ENCODE results near the gene ZNF563. TPM values are rescaled to one million over a fixed set of nuclear protein-coding genes. Genes with fewer than 3 reads are reported as not detected.

Gene ZNF563
- total RNA-seq, 1 donor from 2014 or later: 1.5 TPM

DNA sequence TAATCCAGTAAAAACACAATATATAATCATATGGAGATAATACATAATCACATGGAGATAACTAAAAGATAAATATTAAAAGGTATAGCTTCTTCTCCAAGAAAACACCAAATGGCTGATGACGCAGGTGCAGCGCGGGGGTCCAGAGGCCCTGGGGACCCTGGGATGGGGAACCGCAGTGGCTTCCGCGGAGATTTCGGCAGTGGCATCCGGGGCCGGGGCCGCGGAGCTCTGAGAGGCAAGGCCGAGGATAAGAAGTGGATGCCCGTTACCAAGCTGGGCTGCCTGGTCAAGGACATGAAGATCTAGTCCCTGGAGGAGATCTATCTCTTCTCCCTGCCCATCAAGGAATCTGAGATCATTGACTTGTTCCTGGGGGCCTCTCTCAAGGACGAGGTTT is 49.2 kb downstream of the ZNF563 start:
- Histone ChIP-seq H3K27me3 (no peaks in the 10 kb centered on the region), H3K36me3 (no peaks in the 10 kb centered on the region), H3K4me1 (peaks cover 25% of the 10 kb centered on the region), H3K4me3 (no peak overlapping the region), H3K27ac (no peak overlapping the region), H3K9me3 (no peaks in the 10 kb centered on the region)
- no peak for DNase-seq (ENCODE audit: extremely low spot score in 2 of 2)
- intact Hi-C loops (cut with DNase I): no loop called here
- TF ChIP-seq POLR2A (IDR thresholded peaks at IDR 0.05): no peak
- TF ChIP-seq, protein P1, sequence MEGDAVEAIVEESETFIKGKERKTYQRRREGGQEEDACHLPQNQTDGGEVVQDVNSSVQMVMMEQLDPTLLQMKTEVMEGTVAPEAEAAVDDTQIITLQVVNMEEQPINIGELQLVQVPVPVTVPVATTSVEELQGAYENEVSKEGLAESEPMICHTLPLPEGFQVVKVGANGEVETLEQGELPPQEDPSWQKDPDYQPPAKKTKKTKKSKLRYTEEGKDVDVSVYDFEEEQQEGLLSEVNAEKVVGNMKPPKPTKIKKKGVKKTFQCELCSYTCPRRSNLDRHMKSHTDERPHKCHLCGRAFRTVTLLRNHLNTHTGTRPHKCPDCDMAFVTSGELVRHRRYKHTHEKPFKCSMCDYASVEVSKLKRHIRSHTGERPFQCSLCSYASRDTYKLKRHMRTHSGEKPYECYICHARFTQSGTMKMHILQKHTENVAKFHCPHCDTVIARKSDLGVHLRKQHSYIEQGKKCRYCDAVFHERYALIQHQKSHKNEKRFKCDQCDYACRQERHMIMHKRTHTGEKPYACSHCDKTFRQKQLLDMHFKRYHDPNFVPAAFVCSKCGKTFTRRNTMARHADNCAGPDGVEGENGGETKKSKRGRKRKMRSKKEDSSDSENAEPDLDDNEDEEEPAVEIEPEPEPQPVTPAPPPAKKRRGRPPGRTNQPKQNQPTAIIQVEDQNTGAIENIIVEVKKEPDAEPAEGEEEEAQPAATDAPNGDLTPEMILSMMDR (IDR thresholded peaks at IDR 0.05): no peak
- TF ChIP-seq POLR2AphosphoS5 (IDR thresholded peaks at IDR 0.05; ENCODE audit: insufficient read depth in 1 of 2, low read depth in 1 of 2): no peak

- no peak overlapping the region for H3K4me3 ChIP-seq
- intact Hi-C loops (cut with DNase I): no loop called here
- no peak for DNase-seq (ENCODE audit: extremely low spot score in 2 of 2)
- H3K27me3 ChIP-seq: no peaks in the 10 kb centered on the region
- no peak overlapping the region for H3K27ac ChIP-seq
- peaks cover under 1 to 43% of the 10 kb centered on the region in 2 donors for H3K36me3 ChIP-seq
- H3K9me3 ChIP-seq: peaks cover 12% of the 10 kb centered on the region
- TF ChIP-seq POLR2AphosphoS5 (IDR thresholded peaks at IDR 0.05; ENCODE audit: insufficient read depth in 1 of 2, low read depth in 1 of 2) (no peak), POLR2A (IDR thresholded peaks at IDR 0.05) (no peak)
- TF ChIP-seq, protein P1 (IDR thresholded peaks at IDR 0.05): no peak
- H3K4me1 ChIP-seq: peaks cover 8% of the 10 kb centered on the region
Measured at GRCh38 chr19:12278713-12279112, 54.7 kb downstream of the ZNF563 start.

DNA sequence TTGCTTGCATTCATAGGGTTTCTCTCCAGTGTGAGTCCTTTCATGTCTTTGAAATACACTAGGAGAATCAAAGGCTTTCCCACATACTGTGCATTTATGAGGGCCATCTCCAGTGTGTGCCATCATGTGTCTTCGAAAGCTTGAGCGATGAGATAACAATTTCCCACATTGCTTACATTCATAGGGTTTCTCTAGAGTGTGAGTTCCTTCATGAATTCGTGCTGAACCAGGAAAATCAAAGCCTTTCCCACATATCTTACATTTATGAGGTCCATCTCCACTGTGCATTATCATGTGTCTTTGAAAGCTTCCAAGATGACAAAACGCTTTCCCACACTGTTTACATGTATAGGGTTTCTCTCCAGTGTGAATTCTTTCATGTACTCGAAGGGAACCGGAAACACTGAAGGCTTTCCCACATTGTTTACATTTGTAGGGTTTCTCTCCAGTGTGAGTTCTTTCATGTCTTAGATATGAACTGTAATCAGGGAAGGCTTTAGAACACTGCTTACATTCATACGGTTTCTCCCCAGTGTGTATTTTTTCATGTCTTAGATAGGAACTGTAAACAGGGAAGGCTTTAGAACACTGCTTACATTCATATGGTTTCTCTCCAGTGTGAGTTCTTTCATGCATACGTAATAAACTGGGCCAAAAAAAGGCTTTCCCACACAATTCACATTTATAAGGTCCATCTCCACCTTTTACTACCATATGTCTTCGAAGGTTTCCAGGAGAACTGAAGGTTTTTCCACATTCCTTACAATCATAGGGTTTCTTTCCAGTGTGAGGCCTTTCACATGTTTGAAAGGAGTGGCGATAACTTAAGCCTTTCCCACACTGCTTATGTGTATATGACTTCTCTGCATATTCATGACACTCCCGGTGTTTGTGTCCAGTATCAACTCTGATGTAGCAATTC is 60.2 kb downstream of the ZNF563 start:
- no peak for DNase-seq (ENCODE audit: extremely low spot score in 2 of 2)
- intact Hi-C loops (cut with DNase I): no loop called here
- TF ChIP-seq POLR2A (IDR thresholded peaks at IDR 0.05): no peak
- TF ChIP-seq POLR2AphosphoS5 (IDR thresholded peaks at IDR 0.05; ENCODE audit: insufficient read depth in 1 of 2, low read depth in 1 of 2): no peak
- TF ChIP-seq, protein P1 (IDR thresholded peaks at IDR 0.05): no peak
- peaks cover 44% of the 10 kb centered on the region for H3K9me3 ChIP-seq
- H3K4me3 ChIP-seq: no peak overlapping the region
- H3K36me3 ChIP-seq: peaks cover 19 to 74% of the 10 kb centered on the region in 2 donors
- H3K27me3 ChIP-seq: no peaks in the 10 kb centered on the region
- no peaks in the 10 kb centered on the region for H3K4me1 ChIP-seq
- no peak overlapping the region for H3K27ac ChIP-seq

- H3K4me3 ChIP-seq: no peak overlapping the region
- TF ChIP-seq POLR2A (IDR thresholded peaks at IDR 0.05): no peak
- TF ChIP-seq POLR2AphosphoS5 (IDR thresholded peaks at IDR 0.05; ENCODE audit: insufficient read depth in 1 of 2, low read depth in 1 of 2): no peak
- TF ChIP-seq, protein P1 (IDR thresholded peaks at IDR 0.05): no peak
- no peaks in the 10 kb centered on the region for H3K27me3 ChIP-seq
- DNase-seq (ENCODE audit: extremely low spot score in 2 of 2): no peak
- H3K9me3 ChIP-seq: peaks cover 37% of the 10 kb centered on the region
- H3K36me3 ChIP-seq: peaks cover 19 to 66% of the 10 kb centered on the region in 2 donors
- no peak overlapping the region for H3K27ac ChIP-seq
- no peaks in the 10 kb centered on the region for H3K4me1 ChIP-seq
- intact Hi-C loops (cut with DNase I): no loop called here
Measured at GRCh38 chr19:12272386-12272785, 61.0 kb downstream of the ZNF563 start.

DNA sequence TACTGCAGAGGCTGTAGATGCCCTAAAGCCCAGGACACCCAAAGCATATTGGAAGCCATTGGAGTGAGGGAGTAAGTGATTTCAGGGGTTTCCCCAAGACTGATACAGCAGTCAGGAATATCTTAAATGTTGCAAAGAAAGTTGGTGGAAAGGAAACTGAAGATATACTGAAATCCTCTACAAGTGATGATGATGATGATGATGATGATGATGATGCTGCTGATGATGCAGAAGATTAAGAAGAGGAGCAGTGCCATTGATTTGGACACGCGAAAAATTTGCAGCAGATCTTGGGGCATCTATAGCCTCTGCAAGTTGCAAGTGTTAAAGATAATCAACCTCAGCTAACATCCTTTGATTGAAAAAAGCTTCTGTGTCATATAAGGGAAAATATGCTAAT is 62.6 kb downstream of the ZNF563 start:
- peaks cover 19 to 55% of the 10 kb centered on the region in 2 donors for H3K36me3 ChIP-seq
- no peak overlapping the region for H3K4me3 ChIP-seq
- no peak overlapping the region for H3K27ac ChIP-seq
- no peak for DNase-seq (ENCODE audit: extremely low spot score in 2 of 2)
- TF ChIP-seq, protein P1 (IDR thresholded peaks at IDR 0.05): no peak
- TF ChIP-seq POLR2AphosphoS5 (IDR thresholded peaks at IDR 0.05; ENCODE audit: insufficient read depth in 1 of 2, low read depth in 1 of 2): no peak
- no peak for TF ChIP-seq POLR2A (IDR thresholded peaks at IDR 0.05)
- H3K9me3 ChIP-seq: peaks cover 37% of the 10 kb centered on the region
- no peaks in the 10 kb centered on the region for H3K4me1 ChIP-seq
- H3K27me3 ChIP-seq: no peaks in the 10 kb centered on the region
- intact Hi-C loops (cut with DNase I): no loop called here
